ENCODE results near the gene PPM1M.

Gene PPM1M

DNA sequence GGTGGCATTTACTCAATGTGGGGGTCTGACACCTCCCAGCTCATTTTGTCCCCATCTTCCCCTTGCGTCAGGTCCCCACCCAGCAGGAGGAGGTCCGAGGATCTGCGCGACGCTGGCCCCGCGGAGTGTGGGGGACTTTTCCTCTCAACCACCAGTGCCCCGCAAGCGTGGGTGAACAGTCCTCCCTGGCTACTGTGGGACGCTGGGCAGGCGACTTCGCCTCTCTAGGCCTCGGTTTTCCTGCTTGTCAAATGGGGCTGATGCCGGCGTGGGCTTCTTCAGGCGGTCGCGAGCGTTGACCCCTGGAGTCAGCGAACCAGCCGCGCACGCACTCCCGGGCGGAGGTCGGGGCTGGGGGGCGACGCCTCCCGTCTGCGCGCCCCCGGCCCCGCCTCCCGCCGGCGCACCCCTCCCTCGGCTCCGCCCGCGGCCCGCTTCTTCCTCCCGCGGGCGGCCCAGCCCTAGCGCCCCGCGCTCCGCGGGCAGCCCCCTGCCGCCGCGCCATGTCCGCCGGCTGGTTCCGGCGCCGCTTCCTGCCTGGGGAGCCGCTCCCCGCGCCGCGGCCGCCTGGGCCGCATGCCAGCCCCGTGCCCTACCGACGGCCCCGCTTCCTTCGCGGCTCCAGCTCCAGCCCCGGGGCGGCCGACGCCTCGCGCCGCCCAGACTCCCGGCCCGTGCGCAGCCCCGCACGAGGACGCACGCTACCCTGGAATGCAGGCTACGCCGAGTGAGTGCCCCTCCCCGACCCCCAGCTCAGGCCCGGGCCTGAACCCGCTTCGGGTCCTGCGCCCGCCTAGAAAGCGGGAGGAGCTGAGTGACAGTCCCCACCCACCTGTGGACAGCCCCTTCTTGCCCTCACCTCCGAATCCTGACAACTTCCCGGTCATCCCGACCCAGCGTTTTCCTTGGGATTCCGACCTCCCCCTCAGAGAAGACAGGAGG lies at the start of gene PPM1M:
PPM1M (plus strand) TSS at position 438 of the 942 bp plus-strand sequence; CDS start at position 504, 66 bp downstream.
- DNase-seq, result no peak

GRCh38 chr3:52195823-52196331 lies 49.7 kb upstream of the PPM1M start:
- DNase-seq, result no peak

DNA sequence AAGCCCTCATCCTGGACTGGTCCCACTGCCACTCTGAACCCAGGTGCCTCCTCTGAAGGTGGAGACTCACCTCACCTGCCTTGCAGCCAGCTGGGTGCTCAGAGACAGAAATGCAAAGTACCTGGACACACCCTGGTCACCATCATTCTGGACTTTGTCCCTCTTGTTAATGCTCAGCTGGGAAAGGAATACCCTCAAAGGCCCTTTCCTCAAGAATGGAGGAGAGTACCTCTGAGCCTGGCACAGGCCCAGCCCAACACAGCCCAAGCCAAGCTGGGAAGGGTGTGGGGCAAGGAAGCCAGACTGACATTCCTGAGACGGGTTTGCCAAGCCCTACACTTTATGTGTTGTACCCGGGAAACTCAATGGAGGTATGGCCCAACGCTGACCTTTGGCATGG lies 48.6 kb upstream of the PPM1M start:
- DNase-seq, result no peak

- no peak for DNase-seq
These were observed 48.1 kb upstream of the PPM1M start for GRCh38 chr3:52197499-52197841.

- peak; percentile 87 for DNase-seq
These were observed 47.5 kb upstream of the PPM1M start, which contains the start of gene ALAS1 for GRCh38 chr3:52197842-52198625. Gene ALAS1 (plus strand): TSS chr3:52198160. CDS start chr3:52199242, 1,082 bp downstream.

DNA sequence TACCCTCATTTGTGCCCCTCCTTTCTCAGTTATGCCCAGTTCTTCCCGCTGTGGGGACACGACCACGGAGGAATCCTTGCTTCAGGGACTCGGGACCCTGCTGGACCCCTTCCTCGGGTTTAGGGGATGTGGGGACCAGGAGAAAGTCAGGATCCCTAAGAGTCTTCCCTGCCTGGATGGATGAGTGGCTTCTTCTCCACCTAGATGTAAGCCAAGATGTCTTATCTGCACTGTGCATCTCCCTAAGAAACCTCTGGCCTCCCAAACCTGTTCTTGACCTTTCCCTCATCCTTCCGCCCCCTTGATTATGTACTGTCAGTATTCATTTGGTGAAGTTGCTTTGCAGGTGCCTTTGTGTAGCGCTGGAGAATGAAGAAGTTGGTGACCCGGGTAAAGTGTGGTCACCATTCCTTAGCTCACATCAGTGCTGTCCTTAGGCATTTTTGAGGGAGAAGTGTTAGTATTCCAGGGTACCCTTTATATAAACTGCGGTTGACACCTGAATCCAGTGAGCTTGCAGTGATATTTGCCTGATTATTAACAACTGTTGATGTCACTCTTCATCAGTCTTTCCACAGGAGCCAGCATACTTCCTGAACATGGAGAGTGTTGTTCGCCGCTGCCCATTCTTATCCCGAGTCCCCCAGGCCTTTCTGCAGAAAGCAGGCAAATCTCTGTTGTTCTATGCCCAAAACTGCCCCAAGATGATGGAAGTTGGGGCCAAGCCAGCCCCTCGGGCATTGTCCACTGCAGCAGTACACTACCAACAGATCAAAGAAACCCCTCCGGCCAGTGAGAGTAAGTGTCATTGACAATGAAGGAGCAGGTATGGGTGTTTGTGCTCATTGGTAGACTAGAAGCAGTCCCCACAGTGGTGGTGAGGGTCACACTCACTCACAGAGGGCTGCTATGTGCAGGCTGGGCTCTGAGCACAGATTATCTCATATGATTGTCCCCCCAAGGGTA lies 46.6 kb upstream of the PPM1M start:
- no peak for DNase-seq

DNA sequence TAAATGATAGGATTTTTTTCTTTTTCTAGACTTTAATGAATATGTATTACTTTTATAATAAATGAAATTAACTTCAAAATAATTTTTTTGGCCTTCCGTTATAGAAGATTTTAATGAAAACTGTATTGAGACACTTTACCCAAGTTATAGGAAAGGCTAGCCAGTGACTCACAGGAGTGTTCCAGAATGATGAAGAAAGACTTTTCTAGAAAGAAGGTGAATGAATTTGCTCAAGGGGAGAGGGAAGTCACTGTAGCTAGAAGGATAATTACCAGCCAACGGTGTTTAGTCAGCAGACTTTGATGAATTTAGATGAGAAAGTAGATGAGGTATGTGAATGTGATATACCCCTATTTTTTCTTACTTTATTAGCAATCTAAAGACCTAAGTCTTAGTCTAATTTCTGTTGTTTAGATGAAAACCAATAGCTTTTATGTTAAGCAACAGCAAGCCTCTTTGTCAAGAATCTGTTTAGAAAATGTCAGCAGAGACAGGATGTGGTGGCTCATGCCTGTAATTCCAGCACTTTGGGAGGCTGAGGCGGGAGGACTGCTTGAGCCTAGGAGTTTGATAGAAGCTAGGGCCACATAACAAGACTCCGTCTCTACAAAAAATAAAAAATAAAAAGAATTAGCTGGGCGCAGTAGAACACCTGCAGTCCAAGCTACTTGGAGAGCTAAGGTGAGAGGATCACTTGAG lies 44.4 kb upstream of the PPM1M start:
- no peak for DNase-seq

DNA sequence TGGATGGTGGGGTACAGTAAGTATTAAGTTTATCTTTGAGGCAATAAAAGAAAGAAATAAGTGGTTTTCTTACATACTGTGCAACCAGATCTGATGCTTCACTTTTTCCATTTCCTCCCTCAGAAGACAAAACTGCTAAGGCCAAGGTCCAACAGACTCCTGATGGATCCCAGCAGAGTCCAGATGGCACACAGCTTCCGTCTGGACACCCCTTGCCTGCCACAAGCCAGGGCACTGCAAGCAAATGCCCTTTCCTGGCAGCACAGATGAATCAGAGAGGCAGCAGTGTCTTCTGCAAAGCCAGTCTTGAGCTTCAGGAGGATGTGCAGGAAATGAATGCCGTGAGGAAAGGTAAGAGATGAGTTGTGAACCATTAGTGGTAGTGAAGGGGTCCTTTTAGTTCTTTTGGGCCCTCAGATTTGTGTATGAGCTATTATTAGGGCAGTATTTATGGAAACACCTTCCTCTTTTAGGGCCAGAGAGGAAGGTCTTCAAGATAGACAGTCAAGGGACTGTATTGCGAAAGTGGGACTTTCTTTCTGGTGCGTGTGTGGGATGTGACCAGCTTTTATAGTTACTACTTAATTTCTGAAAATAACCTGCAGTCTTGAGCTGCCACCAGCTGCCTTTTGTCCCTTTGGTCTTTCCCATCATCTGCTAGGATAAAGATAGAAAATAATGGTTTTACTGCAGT lies 43.0 kb upstream of the PPM1M start:
- DNase-seq, result no peak

- no peak for DNase-seq
These were observed 41.9 kb upstream of the PPM1M start for GRCh38 chr3:52203701-52204100.

GRCh38 chr3:52204337-52205073 lies 41.1 kb upstream of the PPM1M start:
- no peak for DNase-seq

- no peak for DNase-seq
These were observed 39.7 kb upstream of the PPM1M start for GRCh38 chr3:52205727-52206372.

GRCh38 chr3:52208556-52208955 lies 37.0 kb upstream of the PPM1M start:
- no peak for DNase-seq

GRCh38 chr3:52210037-52210436 lies 35.5 kb upstream of the PPM1M start:
- no peak for DNase-seq

DNA sequence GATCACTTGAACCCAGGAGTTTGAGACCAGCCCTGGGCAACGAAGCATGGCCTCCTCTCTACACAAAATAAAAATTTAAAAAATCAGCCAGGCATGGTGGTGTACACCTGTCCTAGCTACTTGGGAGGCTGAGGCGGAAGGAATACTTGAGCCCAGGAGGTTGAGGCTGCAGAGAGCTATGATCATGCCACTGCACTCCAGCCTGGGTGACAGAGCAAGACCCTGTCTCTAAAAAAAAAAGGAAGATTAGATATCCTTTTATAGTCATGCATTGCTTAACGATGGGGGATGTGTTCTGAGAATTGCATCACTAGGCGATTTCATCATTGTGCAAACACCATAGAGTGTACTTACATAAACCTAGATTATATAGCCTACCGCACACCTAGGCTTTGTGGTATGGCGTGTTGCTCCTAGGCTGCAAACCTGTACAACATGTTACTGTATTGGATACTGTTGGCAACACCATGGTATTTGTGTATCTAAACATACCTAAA lies 35.0 kb upstream of the PPM1M start:
- no peak for DNase-seq

GRCh38 chr3:52211268-52211891 lies 34.2 kb upstream of the PPM1M start:
- DNase-seq, result no peak

- no peak for DNase-seq
These were observed 32.6 kb upstream of the PPM1M start for GRCh38 chr3:52213005-52213404.

- DNase-seq, result no peak
These were observed 31.7 kb upstream of the PPM1M start for GRCh38 chr3:52213901-52214300.

GRCh38 chr3:52215351-52215750 lies 30.2 kb upstream of the PPM1M start:
- DNase-seq, result no peak
